IgD-negative memory B cell (primary cell): ENCODE results near the gene DMRTB1. TPM values are rescaled to one million over a fixed set of nuclear protein-coding genes. Genes with fewer than 3 reads are reported as not detected.
A peak's percentile ranks its signal among the peaks of the same experiment; 100 is the strongest.

ENCODE experiments used
- H3K27ac Mint-ChIP-seq, 3 donors: one replicate each; pipeline ENCODE4 v1.8.0; 2020 to 2022; ENCODE audit warnings: mild to moderate bottlenecking in 3 of 3, mixed read lengths in 3 of 3, moderate library complexity in 1 of 3
- H3K27me3 Mint-ChIP-seq: one replicate; pipeline ENCODE4 v1.8.0; 2021; ENCODE audit warnings: mixed read lengths
- H3K36me3 Mint-ChIP-seq: one replicate; pipeline ENCODE4 v1.8.0; 2020; ENCODE audit warnings: mild to moderate bottlenecking, mixed read lengths
- H3K4me1 Mint-ChIP-seq, 3 donors: one replicate each; pipeline ENCODE4 v1.8.0; 2020 to 2022; ENCODE audit warnings: mixed read lengths in 3 of 3, mild to moderate bottlenecking in 1 of 3
- H3K4me3 Mint-ChIP-seq, 4 donors: one replicate each; pipeline ENCODE4 v1.8.0; 2020 to 2022; ENCODE audit warnings: mild to moderate bottlenecking in 4 of 4, mixed read lengths in 4 of 4, moderate library complexity in 3 of 4
- H3K9me3 Mint-ChIP-seq, 3 donors: one replicate each; pipeline ENCODE4 v1.8.0; 2020 to 2021; ENCODE audit warnings: mixed read lengths in 3 of 3, mild to moderate bottlenecking in 1 of 3
- polyA plus RNA-seq: library from polyadenylated mRNA; unstranded; fragments of 300-500 nt; fragmentation: Illumina TruSeq; gene quantifications from one replicate; pipeline ENCODE4 v1.2.3, GENCODE V29; 2021

The DMRTB1 gene
- polyA plus RNA-seq, 1 donor from 2014 or later: not detected

DNA sequence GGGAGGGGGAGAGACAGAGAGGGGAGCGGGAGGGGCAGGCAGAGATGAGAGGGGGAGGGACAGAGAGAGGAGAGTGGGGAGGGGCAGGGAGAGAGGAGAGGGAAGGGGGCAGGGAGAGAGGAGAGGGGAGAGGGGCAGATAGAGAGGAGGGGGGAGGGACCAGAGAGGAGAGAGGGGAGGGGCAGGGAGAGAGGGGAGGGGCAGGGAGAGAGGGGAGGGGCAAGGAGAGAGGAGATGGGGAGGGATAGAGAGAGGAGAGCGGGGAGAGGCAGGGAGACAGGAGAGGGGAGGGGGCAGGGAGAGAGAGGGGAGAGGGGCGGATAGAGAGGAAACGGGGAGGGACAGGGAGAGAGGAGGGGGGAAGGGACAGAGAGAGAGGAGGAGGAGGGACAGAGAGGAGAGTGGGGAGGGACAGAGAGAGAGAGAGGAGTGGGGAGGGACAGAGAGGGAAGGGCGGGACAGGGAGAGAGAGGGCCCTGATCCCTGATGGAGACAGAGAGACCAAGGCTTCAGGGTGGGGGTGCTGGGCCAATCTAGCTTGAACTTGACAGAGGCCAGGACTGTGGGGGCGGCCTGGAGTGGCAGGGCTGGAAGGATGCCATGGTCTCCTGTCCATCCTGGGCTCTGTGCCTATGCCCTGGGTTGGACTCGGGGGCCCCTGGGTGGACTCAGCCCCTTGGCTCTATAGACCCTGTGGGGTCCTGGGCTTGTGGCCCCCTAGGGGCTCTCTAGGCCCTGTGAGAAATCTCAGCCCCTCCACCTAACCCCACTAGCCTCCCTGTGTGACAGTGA lies 43.6 kb downstream of the DMRTB1 start:
- Mint-ChIP-seq H3K4me1 (no peaks in the 10 kb centered on the region), H3K4me3 (no peak overlapping the region), H3K27ac (no peak overlapping the region), H3K36me3 (no peaks in the 10 kb centered on the region), H3K27me3 (peaks cover 16% of the 10 kb centered on the region), H3K9me3 (no peaks in the 10 kb centered on the region)

DNA sequence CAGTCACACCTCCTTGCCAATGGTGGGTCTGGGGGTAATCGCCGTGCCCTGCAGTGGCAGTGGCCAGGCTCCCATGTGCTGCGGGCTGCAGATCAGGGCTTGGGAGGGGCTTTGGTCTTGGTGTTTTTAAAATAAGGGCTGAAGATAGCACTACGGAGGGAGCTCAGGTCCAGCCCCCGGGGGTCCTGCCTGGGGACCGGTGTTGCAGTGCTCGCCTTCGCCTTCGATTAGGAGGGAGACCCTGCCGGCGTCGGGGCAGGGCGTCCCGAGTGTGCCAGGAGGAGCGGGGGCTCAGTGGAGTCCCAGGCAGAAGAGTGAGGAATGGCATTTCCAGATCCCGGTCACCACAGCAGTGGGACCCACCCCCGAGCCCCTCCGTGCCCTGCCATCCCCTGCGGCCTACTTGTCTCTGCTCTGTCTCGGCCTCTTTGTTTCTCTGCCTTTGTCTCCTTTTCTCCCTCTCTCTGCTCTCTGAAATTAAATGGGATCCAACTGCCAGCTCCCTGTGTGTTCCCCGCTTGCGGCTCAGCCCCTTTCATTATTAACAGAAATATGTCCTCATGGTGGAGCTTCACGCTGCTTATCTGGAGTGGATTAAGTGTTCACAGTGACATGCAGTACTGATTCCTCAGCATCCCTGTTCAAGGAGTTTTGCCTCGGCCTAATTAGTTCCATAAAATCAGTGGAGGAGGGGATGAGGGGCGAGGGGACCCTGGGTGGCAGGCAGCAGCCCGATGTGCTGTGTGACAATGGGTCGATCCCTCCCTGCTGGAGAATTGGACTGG lies 44.4 kb downstream of the DMRTB1 start:
- Mint-ChIP-seq H3K27me3 (peaks cover 16% of the 10 kb centered on the region), H3K4me3 (no peak overlapping the region), H3K27ac (no peak overlapping the region), H3K4me1 (no peaks in the 10 kb centered on the region), H3K9me3 (no peaks in the 10 kb centered on the region), H3K36me3 (no peaks in the 10 kb centered on the region)

DNA sequence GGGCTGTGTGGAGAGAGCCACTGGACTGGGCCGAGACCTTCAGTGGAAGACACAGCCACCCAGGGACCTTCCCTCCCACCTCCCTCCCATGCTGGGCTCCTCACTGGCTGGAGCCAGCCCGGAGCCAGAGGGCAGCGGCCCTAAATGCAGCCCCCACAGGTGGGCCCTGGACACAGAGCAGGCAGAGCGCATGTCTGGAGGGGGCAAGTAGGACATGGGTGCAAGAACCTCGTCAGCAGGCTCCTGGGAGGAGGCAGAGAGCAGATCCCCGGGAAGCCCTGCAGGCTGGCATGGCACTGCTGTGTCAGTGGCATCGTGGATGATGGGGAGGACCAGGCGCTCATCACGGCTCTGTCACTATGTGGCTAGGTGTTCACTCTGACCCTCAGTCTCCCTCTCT lies 45.7 kb downstream of the DMRTB1 start:
- no peak overlapping the region for H3K4me3 Mint-ChIP-seq

DNA sequence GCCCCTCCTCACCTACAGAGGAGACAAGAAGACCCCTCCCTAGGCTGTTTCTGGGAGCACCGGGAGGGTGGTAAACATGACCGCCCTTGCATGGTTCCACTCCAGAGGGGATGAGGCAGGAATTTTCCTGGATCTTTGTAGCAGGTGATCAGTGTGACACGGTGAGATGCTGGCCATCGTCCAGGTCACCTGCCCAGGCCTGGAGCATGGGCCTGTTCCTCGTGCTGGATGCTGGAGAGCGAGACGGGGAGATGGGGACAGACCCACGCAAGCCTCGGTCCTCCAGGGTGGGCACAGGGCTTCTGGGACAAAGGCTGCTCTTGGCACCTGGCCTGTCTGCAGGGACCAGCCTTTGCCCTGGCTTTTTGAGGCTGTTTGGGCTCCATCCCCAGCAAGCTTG lies 46.2 kb downstream of the DMRTB1 start:
- Mint-ChIP-seq H3K9me3 (no peaks in the 10 kb centered on the region), H3K27me3 (peaks cover 8% of the 10 kb centered on the region), H3K4me1 (peaks cover 0 to 2% (median 0%) of the 10 kb centered on the region in 3 donors), H3K36me3 (no peaks in the 10 kb centered on the region), H3K27ac (no peak overlapping the region), H3K4me3 (no peak overlapping the region)

More for the DNA sequence above, 45.7 kb downstream of the DMRTB1 start:
- Mint-ChIP-seq H3K4me1 (peaks cover 0 to 2% (median 0%) of the 10 kb centered on the region in 3 donors), H3K36me3 (no peaks in the 10 kb centered on the region), H3K27ac (no peak overlapping the region), H3K9me3 (no peaks in the 10 kb centered on the region), H3K27me3 (peaks cover 11% of the 10 kb centered on the region)

DNA sequence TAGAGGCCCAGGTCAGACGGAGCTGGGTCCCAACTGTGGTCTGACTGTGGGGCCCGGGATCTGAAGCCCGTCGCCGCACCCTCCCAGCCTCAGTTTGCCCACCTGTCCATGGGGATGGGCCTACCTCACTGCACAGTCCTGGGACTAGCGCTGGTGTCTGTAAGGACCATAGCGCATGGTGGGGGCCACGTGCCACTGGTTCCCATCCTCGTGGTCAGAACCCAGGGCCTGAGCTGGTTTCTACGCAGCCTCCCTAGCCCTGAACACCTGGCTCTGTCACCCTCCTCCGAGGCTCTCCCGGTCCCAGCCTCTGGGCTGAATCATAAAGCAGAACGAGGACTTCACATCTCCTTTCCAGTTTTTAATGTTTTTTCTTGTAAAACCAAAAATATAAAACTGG lies 46.7 kb downstream of the DMRTB1 start:
- H3K27ac Mint-ChIP-seq: no peak overlapping the region
- H3K9me3 Mint-ChIP-seq: no peaks in the 10 kb centered on the region
- H3K36me3 Mint-ChIP-seq: no peaks in the 10 kb centered on the region
- H3K4me1 Mint-ChIP-seq: peaks cover 0 to 2% (median 0%) of the 10 kb centered on the region in 3 donors
- H3K4me3 Mint-ChIP-seq: no peak overlapping the region
- H3K27me3 Mint-ChIP-seq: peaks cover 8% of the 10 kb centered on the region

DNA sequence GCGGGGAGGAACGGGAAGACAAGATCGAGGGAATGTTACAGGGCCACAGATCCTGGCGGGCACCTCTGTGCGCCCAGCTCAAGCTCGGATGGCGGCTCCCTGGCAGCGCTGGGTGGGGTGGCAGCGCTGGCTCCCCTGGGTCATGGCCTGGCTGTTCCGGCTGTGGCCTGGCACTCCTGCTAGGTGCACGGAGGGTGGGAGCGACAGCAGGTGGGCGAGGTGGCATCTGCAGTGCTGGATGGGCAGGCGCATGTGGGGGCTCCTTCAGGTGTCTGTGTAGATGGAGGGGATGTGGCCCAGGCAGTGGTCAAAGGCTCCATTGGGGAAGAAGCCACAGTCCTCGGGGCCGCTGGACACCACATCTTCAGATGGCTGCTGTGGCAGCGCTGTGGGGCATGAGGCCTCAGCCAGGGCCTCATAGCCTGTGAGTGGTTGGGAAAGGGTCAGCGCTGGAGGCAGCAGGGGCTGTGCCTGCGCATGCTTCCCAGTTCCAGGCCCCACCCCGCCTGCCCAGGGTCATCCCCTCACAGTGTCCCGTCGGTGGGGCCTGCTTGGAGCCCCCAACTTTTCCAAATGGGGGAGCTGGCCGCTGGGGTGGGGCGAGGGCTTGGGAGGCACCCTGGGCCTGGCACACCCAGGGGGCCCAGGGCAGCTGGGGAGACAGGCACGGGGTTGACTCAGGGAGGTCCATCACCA lies 47.3 kb downstream of the DMRTB1 start:
- no peak overlapping the region for H3K4me3 Mint-ChIP-seq
- peaks cover 5% of the 10 kb centered on the region for H3K27me3 Mint-ChIP-seq
- peaks cover 0 to 2% (median 0%) of the 10 kb centered on the region in 3 donors for H3K4me1 Mint-ChIP-seq
- H3K9me3 Mint-ChIP-seq: no peaks in the 10 kb centered on the region
- no peaks in the 10 kb centered on the region for H3K36me3 Mint-ChIP-seq
- H3K27ac Mint-ChIP-seq: no peak overlapping the region

DNA sequence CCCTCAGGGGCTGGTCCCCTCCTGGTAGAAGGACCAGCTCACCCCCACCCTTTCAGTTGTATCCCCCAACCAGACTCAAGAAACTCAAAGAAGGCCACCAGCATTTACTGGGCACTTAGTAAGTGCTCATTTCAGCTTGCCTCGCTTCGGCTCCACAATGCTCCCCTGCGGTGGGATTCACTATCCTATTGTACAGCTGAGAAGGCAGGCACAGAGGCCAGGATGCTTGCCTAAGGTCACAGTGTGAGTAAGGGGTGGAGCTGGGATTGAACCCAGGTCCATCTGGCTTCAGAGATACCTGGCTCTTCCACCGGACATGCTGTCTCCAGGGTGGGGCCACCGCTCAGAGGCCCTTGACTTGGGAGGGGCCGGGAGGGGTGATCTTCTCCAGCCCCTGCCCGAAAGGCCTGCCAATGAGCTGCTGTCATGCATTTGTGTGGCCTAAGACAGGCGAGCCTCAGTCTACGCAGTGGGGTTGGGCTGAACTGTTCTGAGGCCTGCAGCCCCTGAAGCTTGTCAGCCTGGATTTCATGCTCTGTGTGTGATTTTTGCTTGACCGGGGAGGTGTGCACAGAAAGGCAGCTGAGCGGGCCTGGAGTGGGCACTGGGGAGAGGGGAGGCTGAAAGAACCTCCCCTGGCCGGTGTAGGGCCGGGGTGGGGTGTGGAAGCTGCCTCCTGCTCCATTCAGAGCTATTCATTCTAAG lies 48.1 kb downstream of the DMRTB1 start:
- Mint-ChIP-seq H3K27me3 (peaks cover 5% of the 10 kb centered on the region), H3K9me3 (no peaks in the 10 kb centered on the region), H3K27ac (no peak overlapping the region), H3K4me1 (peaks cover 0 to 2% (median 0%) of the 10 kb centered on the region in 3 donors), H3K36me3 (no peaks in the 10 kb centered on the region), H3K4me3 (no peak overlapping the region)

DNA sequence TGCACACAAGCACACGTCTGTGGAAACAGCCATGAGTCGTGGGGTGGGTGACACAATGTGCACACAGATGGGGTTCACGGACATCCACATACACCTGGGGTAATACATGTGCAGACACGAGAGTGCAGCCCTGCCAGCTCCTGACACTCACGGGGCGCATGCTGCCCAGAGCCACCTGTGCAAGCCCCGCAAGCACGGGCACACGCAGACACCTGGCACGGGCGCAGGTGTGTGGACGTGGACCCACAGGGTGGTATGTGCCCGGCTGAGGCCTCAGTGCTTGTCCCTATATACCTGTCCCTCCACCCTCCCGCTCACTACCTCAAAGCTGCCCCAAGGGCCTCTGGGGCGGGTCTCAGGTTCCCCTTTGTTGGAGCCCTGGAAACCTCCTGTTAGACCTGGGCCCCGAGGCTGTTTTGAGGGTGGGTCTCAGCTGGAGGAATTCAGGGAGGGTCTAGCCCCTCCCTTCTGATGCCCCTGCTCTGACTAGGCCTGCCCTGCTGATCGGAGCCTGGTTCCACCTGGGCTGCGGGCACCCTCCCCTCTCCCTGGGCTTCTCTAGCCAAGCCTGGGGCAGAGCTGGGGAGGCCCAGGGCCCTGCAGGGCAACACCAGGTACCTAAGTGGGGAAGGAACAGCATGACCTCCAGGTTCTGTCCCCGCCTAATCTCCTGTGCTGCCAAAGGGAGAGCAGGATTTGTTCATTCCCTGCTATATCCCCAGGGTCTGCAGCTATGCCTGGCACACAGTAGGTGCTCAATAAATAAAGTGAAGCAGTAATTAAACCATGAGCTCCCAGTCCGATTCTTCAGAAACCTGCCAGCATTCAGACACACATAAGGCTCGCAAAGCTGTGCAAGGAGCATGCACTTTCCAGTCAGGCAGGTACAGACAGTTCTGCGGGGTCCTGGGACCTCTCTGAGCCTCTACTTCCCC lies 49.1 kb downstream of the DMRTB1 start:
- H3K27ac Mint-ChIP-seq: no peak overlapping the region
- H3K9me3 Mint-ChIP-seq: no peaks in the 10 kb centered on the region
- H3K27me3 Mint-ChIP-seq: peaks cover 5% of the 10 kb centered on the region
- H3K4me1 Mint-ChIP-seq: peaks cover 0 to 2% (median 0%) of the 10 kb centered on the region in 3 donors
- H3K36me3 Mint-ChIP-seq: no peaks in the 10 kb centered on the region
- no peak overlapping the region for H3K4me3 Mint-ChIP-seq

DNA sequence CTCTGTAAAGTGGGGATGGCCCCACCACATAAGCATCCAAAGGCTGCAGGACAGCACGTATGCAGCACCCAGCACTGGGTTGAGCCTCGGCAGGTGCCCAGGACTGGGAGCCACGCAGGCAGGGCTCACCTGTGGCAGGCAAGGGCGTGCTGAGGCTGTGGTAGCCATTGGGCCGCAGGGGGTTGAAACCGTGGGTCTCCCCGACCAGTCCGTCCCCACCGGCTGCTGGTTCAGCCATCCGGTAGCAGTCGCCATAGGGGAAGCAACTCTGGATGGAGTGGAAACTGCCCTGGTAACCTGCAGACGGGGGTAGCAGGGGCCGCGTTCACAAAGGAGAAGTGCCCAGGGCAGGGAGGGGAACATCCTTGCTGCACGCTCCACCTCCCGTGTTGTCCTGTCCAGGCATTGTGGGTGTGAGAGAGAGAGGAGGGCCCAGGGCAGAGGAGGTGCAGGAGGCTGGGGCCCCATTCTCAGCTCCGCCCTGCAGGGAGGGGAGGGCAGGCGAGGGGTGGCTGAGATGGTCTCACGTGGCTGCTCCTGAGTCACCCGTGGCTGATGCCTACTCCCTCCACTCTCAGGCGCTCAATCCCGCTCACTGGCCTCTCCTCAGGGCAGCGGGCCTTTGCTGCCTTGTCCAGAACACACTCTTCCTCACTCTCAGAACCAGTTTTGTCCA lies 49.9 kb downstream of the DMRTB1 start:
- H3K36me3 Mint-ChIP-seq: no peaks in the 10 kb centered on the region
- H3K9me3 Mint-ChIP-seq: no peaks in the 10 kb centered on the region
- H3K27me3 Mint-ChIP-seq: peaks cover 3% of the 10 kb centered on the region
- peaks cover 0 to 2% (median 0%) of the 10 kb centered on the region in 3 donors for H3K4me1 Mint-ChIP-seq
- peak overlapping the region in 1 of 3 donors; percentile 84 for H3K27ac Mint-ChIP-seq
- no peak overlapping the region for H3K4me3 Mint-ChIP-seq

DNA sequence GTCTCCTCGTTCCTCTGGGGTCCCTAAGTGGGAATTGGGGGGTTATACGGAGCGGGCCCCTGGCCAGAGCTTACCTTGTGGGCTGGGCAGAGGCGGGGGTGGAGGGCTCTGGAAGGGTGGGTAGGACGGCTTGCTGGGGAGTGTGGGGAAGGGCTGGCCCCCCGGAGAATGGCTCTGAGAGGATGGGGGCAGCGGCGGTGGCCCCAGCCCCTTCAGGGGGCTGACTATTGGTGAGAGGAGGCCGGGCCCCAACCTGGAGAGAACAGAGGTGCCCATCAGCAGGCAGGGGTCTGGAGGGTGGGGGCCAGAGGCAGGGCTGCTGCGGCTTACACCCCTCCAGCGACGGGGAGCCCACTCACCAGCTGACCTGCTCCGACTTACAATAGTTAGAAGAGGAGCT lies 50.6 kb downstream of the DMRTB1 start:
- H3K27ac Mint-ChIP-seq: no peak overlapping the region

DNA sequence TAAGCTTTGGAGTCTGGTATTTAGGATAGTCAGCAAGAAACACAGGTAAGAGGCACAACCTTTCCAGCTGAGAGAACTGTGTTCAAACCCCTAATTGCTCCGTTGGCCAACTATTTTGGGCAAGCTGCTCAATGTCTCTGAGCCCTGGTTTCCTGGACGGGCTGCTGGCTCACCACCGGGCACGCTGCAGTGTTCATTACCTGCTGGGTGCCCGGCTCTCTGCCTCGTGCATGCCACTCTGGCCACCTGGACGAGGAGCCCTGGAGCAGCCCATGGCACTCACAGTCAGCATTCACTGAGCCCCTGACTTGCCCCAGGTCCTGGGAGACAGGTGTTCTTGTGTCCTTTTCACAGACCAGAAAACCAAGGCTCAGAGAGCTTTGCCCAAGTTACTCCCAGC lies 51.0 kb downstream of the DMRTB1 start:
- no peak overlapping the region for H3K4me3 Mint-ChIP-seq
- H3K36me3 Mint-ChIP-seq: no peaks in the 10 kb centered on the region
- H3K27me3 Mint-ChIP-seq: peaks cover 3% of the 10 kb centered on the region
- H3K9me3 Mint-ChIP-seq: no peaks in the 10 kb centered on the region
- peaks cover 0 to 2% (median 0%) of the 10 kb centered on the region in 3 donors for H3K4me1 Mint-ChIP-seq
- H3K27ac Mint-ChIP-seq: no peak overlapping the region

More for the DNA sequence above, 50.6 kb downstream of the DMRTB1 start:
- Mint-ChIP-seq H3K4me3 (no peak overlapping the region), H3K4me1 (peaks cover 0 to 2% (median 0%) of the 10 kb centered on the region in 3 donors), H3K9me3 (no peaks in the 10 kb centered on the region), H3K36me3 (no peaks in the 10 kb centered on the region), H3K27me3 (peaks cover 3% of the 10 kb centered on the region)

DNA sequence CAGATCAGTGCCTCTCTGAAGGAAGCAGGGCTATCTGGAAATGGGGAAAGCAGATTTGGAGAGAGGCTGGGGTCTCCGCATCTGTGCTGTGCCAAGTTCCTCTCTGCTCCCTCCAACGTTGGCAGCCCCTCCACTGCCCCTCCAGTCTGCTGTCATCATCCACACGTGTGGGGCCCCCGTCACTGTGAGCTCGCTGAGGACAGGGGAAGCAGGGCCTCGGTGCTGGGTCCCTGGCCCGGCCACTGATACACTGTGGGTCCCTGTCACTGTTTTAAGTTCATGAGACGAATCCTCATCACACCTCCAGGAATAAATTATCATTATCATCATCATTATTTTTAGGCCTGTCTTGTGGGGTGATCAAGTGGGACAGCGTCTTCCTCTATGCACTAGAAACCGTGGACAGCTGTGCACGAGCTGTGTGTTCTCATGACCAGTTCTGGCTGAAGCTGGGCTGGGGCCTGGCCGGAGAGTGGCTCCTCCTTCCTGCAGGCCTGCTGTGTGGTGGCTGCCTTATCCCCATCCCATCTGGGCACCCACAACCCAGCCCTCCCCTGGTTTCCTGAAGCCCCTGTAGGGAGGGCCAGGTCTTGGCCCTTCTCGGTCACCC lies 52.2 kb downstream of the DMRTB1 start:
- Mint-ChIP-seq H3K27ac (no peak overlapping the region), H3K27me3 (peaks cover 3% of the 10 kb centered on the region), H3K9me3 (no peaks in the 10 kb centered on the region), H3K36me3 (no peaks in the 10 kb centered on the region), H3K4me1 (peaks cover 0 to 2% (median 0%) of the 10 kb centered on the region in 3 donors), H3K4me3 (no peak overlapping the region)
